Kidney (tissue), 14 donors: Measurements from ENCODE around the gene POU5F2. TPM values are rescaled to one million over a fixed set of nuclear protein-coding genes. Genes with fewer than 3 reads are reported as not detected.

ENCODE experiments used
- DNase-seq, 5 donors: peaks; one replicate each; pipeline ENCODE4 v3.0.0-alpha.2; 2013 to 2020
- FAIRE-seq: peaks from 2 replicates; lab custom pipeline; 2012; peaks lifted over from hg19 to GRCh38; lab: Jason Lieb, UNC
- H3K27ac ChIP-seq, 2 donors: one replicate each; pipeline ENCODE4 v1.7.0; 2013; ENCODE audit warnings: low read depth in 2 of 2, low read length in 2 of 2, inconsistent platforms in 1 of 2
- H3K27me3 ChIP-seq: one replicate; pipeline ENCODE4 v1.7.1; 2013; ENCODE audit warnings: low read length, inconsistent platforms; ENCODE audit not compliant: control insufficient read depth, insufficient read depth
- H3K36me3 ChIP-seq, 3 donors: one replicate each; pipeline versions ENCODE4 v1.7.0 to v1.7.1; 2013; ENCODE audit warnings: low read length in 3 of 3, control low read depth in 1 of 3, inconsistent platforms in 1 of 3; ENCODE audit not compliant: insufficient read depth in 3 of 3, control insufficient read depth in 2 of 3
- H3K4me1 ChIP-seq, 3 donors: one replicate each; pipeline versions ENCODE4 v1.7.0 to v1.7.1; 2013; ENCODE audit warnings: low read length in 3 of 3, inconsistent platforms in 1 of 3, low read depth in 1 of 3; ENCODE audit not compliant: control insufficient read depth in 2 of 3, insufficient read depth in 2 of 3
- H3K4me3 ChIP-seq, 3 donors: one replicate each; pipeline versions ENCODE4 v1.7.0 to v1.8.1; 2013; ENCODE audit warnings: low read length in 3 of 3, control low read depth in 1 of 3, inconsistent platforms in 1 of 3
- H3K9ac ChIP-seq, 3 donors: one replicate each; pipeline versions ENCODE4 v1.7.0 to v1.7.1; 2013; ENCODE audit warnings: low read length in 3 of 3, control low read depth in 1 of 3, inconsistent platforms in 1 of 3
- H3K9me3 ChIP-seq, 3 donors: one replicate each; pipeline versions ENCODE4 v1.7.0 to v1.7.1; 2013; ENCODE audit warnings: low read length in 3 of 3, control low read depth in 1 of 3, inconsistent platforms in 1 of 3; ENCODE audit not compliant: control insufficient read depth in 2 of 3, insufficient read depth in 1 of 3
- intact Hi-C: fragments of 100-400 bp; cut with DNase I; formaldehyde crosslinking; loops from one replicate; pipeline ENCODE4 v1.11.1; 2022
- polyA plus RNA-seq: library from polyadenylated mRNA; stranded (reverse); fragments of 350-450 nt; fragmentation: Illumina TruSeq; extraction: RNeasy Lipid Tissue Mini Kit (QIAGEN cat#74804); gene quantifications from one replicate; pipeline ENCODE4 v1.2.3, GENCODE V29; 2014; ENCODE audit warnings: low read depth, low replicate concordance; ENCODE audit not compliant: insufficient read depth
- total RNA-seq: library from RNA; stranded (reverse); fragmentation: NEBNext Ultra II Directional; extraction: Animal tissue kit (Norgen Biotek cat#: 25700); gene quantifications from one replicate; pipeline ENCODE4 v1.2.1, GENCODE V29; 2021
- TF ChIP-seq, protein P1 (sequence below): IDR thresholded peaks from 3 replicates; pipeline ENCODE4 v1.5.1; 2012; ENCODE audit warnings: mild to moderate bottlenecking, moderate library complexity, borderline replicate concordance; ENCODE audit not compliant: insufficient read depth; ENCODE audit errors: extremely low read depth
- donor health status: control.
- donor health status: control.
- donor health status: control.
- donor health status: control.
- donor health status: control.
- donor health status: DM: yes; HTN: yes; CAD: no.
- donor health status: Normal renal cell carcinoma (clear cell type).

Gene POU5F2
- total and polyA plus RNA-seq, 2 donors from 2014 or later: 1.8 TPM; not detected in 1

DNA sequence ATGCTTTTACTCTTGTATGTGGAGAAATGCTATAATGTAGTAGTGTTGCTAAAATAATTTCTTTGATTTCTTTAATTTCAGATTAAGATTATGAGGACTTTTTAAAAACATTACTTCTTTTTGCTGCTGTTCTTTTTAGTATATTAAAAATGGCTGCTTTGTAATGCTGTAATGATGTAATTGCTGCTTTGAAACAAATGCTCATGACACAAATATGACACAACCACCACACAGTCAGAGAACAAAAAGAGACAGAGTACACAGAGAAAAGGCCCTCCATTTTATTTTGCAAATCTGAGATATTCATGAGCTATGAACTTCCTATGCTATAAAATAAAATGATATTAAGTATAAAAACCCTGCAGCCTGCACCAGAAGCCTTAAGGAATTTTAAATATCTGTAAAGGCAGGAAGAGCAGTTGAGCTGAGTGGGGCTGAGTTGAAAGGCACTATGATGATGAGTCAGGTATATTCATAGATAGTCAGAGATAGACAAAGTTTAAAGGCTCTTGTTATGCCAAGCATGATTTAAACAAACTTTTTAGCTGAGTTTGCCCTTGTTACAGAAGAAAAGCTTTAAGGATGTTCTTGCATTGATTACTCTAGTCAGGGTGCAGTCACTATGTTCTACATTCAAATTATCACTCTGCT lies 5.1 kb upstream of the POU5F2 start:
- intact Hi-C loops: no loop called here
- DNase-seq (no peak), FAIRE-seq (no peak)
- Histone ChIP-seq H3K9me3 (no peaks in the 10 kb centered on the region), H3K4me1 (no peaks in the 10 kb centered on the region), H3K4me3 (no peak overlapping the region), H3K9ac (no peak overlapping the region), H3K27ac (no peak overlapping the region), H3K36me3 (no peaks in the 10 kb centered on the region), H3K27me3 (no peaks in the 10 kb centered on the region)
- TF ChIP-seq, protein P1, sequence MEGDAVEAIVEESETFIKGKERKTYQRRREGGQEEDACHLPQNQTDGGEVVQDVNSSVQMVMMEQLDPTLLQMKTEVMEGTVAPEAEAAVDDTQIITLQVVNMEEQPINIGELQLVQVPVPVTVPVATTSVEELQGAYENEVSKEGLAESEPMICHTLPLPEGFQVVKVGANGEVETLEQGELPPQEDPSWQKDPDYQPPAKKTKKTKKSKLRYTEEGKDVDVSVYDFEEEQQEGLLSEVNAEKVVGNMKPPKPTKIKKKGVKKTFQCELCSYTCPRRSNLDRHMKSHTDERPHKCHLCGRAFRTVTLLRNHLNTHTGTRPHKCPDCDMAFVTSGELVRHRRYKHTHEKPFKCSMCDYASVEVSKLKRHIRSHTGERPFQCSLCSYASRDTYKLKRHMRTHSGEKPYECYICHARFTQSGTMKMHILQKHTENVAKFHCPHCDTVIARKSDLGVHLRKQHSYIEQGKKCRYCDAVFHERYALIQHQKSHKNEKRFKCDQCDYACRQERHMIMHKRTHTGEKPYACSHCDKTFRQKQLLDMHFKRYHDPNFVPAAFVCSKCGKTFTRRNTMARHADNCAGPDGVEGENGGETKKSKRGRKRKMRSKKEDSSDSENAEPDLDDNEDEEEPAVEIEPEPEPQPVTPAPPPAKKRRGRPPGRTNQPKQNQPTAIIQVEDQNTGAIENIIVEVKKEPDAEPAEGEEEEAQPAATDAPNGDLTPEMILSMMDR: no peak

DNA sequence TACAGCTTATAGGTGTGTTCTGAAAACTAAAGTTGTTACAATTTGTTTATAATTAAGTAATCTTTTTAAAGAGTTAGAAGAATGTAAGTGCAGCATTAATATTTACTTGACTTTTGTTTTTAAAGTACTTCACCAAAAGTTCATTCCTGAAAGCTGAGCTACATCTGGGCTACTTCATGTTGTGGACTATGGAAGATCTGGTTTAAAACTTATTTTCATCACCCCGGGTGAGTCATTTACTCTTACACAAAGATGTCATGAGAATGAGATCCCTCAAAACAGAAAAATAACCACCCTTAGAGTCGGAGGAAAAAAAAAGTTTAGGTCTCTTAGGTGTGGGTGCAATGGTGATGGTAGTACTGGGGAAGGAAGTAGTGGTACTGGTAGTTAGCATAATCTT lies 5.1 kb downstream of the POU5F2 start:
- H3K9ac ChIP-seq: no peak overlapping the region
- H3K27me3 ChIP-seq: no peaks in the 10 kb centered on the region
- H3K9me3 ChIP-seq: no peaks in the 10 kb centered on the region
- no peak for DNase-seq
- FAIRE-seq: no peak
- H3K27ac ChIP-seq: no peak overlapping the region
- no peaks in the 10 kb centered on the region for H3K36me3 ChIP-seq
- no peaks in the 10 kb centered on the region for H3K4me1 ChIP-seq
- no peak overlapping the region for H3K4me3 ChIP-seq
- intact Hi-C loops: no loop called here
- TF ChIP-seq, protein P1: no peak

DNA sequence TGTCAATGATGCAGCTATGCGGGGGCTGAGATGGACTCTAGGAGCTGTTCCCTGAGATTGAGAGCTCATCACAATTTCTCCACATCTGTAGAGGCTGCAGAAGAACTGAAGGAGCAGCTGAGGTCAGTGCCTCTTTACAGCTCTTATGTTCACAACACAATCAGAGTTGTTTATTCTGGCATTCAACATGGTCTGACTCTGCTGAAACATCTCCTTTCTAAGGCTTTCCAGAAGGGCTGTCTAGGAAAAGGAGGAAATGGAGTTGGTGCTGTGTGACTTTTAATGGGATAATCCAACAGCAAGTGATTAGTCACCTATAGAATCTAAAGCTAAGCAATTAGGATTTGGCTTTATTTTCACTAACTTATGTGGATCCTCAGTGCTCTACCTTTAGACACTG lies 6.0 kb downstream of the POU5F2 start:
- TF ChIP-seq, protein P1: no peak
- no peak for FAIRE-seq

DNA sequence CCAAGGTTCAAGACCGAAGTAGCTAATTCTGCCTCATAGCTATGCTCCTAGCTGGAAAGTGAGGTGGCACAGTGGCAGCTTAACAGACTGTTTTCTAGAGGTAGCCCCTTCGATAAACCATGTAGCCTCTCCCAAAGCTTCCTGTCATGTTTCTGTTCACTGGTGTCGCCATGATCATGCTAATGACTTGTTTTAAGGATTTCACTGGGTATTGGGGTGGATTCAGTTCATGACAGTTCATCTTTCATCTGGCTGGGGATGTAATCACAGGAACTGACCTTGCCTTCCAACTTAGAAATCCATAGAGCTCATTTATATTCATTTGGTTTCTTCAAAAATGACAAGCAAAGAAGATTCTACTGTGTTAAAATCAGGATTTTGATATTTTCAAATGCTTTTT lies 9.4 kb downstream of the POU5F2 start:
- DNase-seq: no peak
- Histone ChIP-seq H3K27me3 (no peaks in the 10 kb centered on the region), H3K9ac (no peak overlapping the region), H3K36me3 (no peaks in the 10 kb centered on the region), H3K4me3 (no peak overlapping the region), H3K4me1 (no peaks in the 10 kb centered on the region), H3K27ac (no peak overlapping the region), H3K9me3 (no peaks in the 10 kb centered on the region)
- FAIRE-seq: no peak
- TF ChIP-seq, protein P1: no peak
- intact Hi-C loops: no loop called here

More for the DNA sequence above, 6.0 kb downstream of the POU5F2 start:
- H3K27ac ChIP-seq: no peak overlapping the region
- no peaks in the 10 kb centered on the region for H3K9me3 ChIP-seq
- no peaks in the 10 kb centered on the region for H3K36me3 ChIP-seq
- intact Hi-C loops: no loop called here
- DNase-seq: peak in 1 of 5 donors; percentile 34
- H3K4me1 ChIP-seq: no peaks in the 10 kb centered on the region
- H3K27me3 ChIP-seq: no peaks in the 10 kb centered on the region
- no peak overlapping the region for H3K9ac ChIP-seq
- H3K4me3 ChIP-seq: no peak overlapping the region
